Right cardiac atrium (tissue), 5 donors: Measurements from ENCODE around the gene CDK14. TPM values are rescaled to one million over a fixed set of nuclear protein-coding genes. Genes with fewer than 3 reads are reported as not detected.
A peak's percentile ranks its signal among the peaks of the same experiment; 100 is the strongest.

ENCODE experiments used
- ATAC-seq, 2 donors: fragments of 200-7000 bp; cut with Tn5 transposase; one replicate each; pipeline versions ENCODE4 v1.8.0 to v1.9.1; 2020; ENCODE audit warnings: moderate library complexity in 2 of 2, mild to moderate bottlenecking in 1 of 2
- DNase-seq, 3 donors: peaks; one replicate each; pipeline ENCODE4 v3.0.0-alpha.2; 2020
- H3K27ac ChIP-seq: one replicate; pipeline ENCODE4 v1.5.1; 2013; ENCODE audit warnings: mild to moderate bottlenecking, low read length, control low read depth, moderate library complexity
- H3K27me3 ChIP-seq: one replicate; pipeline ENCODE4 v1.6.1; 2013; ENCODE audit not compliant: control insufficient read depth, insufficient read depth
- H3K4me1 ChIP-seq: one replicate; pipeline ENCODE4 v1.6.1; 2013; ENCODE audit warnings: low read length; ENCODE audit not compliant: control insufficient read depth, insufficient read depth
- H3K4me3 ChIP-seq: one replicate; pipeline ENCODE4 v1.5.1; 2013; ENCODE audit warnings: low read length, control low read depth
- H3K9me3 ChIP-seq: one replicate; pipeline ENCODE4 v1.6.1; 2013; ENCODE audit warnings: low read length; ENCODE audit not compliant: control insufficient read depth
- WGBS: extraction: QIAGEN DNeasy Blood & Tissue Kit; methylation state at CpG from one replicate; pipeline ENCODE4 v1.1.7; 2013; 5-methylcytosine and 5-hydroxymethylcytosine counted together
- intact Hi-C, 4 donors: fragments of 100-400 bp; cut with DNase I; formaldehyde crosslinking; loops; one replicate each; pipeline versions ENCODE4 v1.11.0 to v1.14.0; 2022 to 2023
- polyA plus RNA-seq: library from polyadenylated mRNA; stranded (reverse); fragments of 200-250 nt; gene quantifications from one replicate; pipeline ENCODE4 v1.2.3, GENCODE V29; 2013
- total RNA-seq, 4 donors: library from RNA; stranded (reverse); fragmentation: NEBNext Ultra II Directional; extraction: Animal tissue kit (Norgen Biotek cat#: 25700); gene quantifications; one replicate each; pipeline ENCODE4 v1.2.1, GENCODE V29; 2021
- donor health status: healthy with polysubstance abuse.
- donor health status: DM: no; HTN: yes; CAD: no.
- donor health status: DM: no; HTN: no; CAD: no.
- donor health status: DM: no; HTN: yes; CAD: no; lungs with severe emphysema.
- donor health status: DM: yes; HTN: yes; CAD: no.

The CDK14 gene
- total and polyA plus RNA-seq, 5 donors = 10.7 to 93.1 (median 59.6) TPM

DNA sequence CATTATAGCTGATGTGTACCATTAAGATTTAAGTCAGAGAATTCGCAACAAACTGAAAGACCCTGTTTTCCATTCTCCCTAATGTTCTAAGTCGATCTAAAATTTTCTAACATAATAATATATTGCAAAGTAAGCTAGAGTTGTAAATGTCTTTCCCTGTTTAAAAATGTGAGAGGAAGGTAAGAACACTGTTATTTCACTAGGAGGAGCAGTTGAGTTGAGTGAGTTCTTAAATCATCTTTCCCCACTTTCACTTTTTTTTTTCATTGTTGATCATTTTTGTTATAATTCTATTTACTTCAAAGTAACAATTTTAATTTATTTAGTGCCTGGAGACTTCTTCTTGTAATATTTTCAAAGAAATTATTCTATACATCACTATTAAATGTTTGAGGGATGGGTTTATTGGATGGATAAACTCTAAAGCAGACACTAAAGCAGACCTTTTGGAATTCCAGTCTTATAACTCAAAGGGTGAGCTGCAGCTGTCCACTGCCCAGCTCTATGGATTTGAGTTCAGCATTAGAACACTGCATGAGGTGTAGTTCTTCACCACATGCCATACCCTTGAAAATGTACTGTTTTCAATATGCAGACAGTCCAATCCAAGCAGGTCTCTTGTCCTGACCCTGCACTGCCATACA lies 486.9 kb downstream of the CDK14 start:
- WGBS = 47% methylated on average over 2 of the region's 2 CpGs
- intact Hi-C loops = loop anchor here (10.0 kb wide), 3 partner anchors 182 to 702 kb away; partner anchors contain the start of gene FZD1 (in 2 of the 4)
- ATAC-seq = no peak

DNA sequence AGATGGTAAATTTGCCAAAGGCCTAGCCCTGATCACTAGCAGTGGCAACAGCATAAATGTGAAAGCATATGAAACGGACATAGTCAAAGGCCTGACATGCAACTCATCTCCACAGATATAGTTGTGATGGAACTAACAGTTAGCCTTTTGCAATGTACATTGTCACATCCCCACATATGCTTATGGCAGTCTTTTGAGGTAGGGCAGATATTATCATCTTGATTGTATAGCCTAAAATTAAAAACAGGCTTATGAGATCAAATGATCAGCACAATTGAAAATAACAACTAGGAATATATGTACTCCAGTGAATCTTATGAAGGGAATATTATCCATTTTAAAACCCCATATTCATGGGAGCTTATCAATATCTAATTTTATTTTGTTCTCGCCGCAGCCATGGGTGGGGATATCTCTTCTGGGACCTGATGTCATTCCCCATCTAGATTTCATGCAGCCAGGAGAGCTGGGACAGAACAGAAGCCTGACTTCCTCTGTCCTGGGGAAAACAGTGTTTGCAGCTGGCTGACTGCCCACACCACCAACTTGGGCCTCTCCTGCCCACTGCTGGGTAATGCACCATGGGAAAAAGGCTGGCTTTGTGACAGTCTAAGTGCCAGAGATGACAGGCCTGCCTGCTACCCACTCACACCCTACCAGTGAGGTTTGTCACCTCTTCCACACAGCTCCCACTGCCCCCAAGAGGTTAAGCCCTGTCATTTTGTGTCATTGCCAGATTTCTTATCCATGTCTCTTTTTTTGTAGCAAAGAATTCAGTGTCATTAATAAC lies 487.9 kb downstream of the CDK14 start:
- DNase-seq (peak; percentile 63 to 87 (median 84)), ATAC-seq (peak; percentile 93 to 94)
- intact Hi-C loops = loop anchor here (10.0 kb wide), 3 partner anchors 181 to 701 kb away; partner anchors contain the start of gene FZD1 (in 2 of the 4)
- Histone ChIP-seq H3K9me3 (no peaks in the 10 kb centered on the region), H3K27ac (peak overlapping the region; percentile 66), H3K4me3 (no peak overlapping the region), H3K27me3 (no peaks in the 10 kb centered on the region), H3K4me1 (peaks cover 4% of the 10 kb centered on the region)
- 37% methylated on average over 3 of the region's 3 CpGs for WGBS

More for the DNA sequence above, 486.9 kb downstream of the CDK14 start:
- no peaks in the 10 kb centered on the region for H3K9me3 ChIP-seq
- H3K27me3 ChIP-seq = no peaks in the 10 kb centered on the region
- H3K27ac ChIP-seq = no peak overlapping the region
- H3K4me1 ChIP-seq = peaks cover 4% of the 10 kb centered on the region
- no peak overlapping the region for H3K4me3 ChIP-seq
- peak in 1 of 3 donors; percentile 8 for DNase-seq

DNA sequence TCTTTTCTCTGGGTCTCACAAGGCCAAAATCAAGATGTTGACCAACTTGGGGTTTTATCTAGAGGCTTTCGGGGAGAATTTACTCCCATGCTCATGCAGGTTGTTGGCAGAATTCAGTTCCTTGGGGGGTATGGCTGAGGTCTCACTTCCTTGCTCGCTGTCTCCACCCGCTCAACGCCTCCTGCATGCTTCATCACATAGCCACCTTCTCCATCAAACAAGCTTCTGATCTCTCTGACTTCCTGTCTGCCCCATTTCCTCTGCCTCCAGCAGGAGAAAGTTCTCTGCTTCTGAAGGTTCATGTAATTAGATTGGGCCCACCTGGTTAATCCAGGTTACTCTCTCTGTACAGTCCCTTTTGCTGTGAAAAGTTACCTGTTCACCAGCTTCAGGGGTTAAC lies 489.1 kb downstream of the CDK14 start:
- 85% methylated on average over 4 of the region's 4 CpGs for WGBS
- intact Hi-C loops = loop anchor here (5.0 to 10.0 kb wide), 4 partner anchors 180 to 700 kb away; partner anchors contain the start of gene FZD1 (in 2 of the 4)
- no peak overlapping the region for H3K4me3 ChIP-seq
- no peaks in the 10 kb centered on the region for H3K27me3 ChIP-seq
- peaks cover 4% of the 10 kb centered on the region for H3K4me1 ChIP-seq
- no peak for ATAC-seq
- DNase-seq = no peak
- peak overlapping the region; percentile 35 for H3K27ac ChIP-seq
- no peaks in the 10 kb centered on the region for H3K9me3 ChIP-seq

DNA sequence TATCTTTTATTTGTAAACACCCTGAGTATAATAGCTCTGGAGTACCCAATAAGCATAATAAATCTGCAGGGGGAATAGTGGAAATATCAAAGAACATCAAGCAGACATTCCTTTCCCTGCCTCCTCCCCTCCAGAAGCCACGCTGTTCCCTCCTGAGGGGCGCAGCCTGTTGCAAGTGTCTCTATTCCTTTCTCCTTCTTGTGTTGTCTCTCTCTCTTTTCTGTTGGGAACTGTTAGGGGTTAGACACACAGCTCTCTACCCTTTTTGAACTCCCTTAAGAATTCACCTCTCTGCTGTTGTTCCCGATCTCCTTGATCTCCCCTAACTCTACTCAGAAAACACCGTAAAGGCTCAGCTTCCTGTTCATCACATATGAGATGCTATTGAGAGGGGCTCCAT lies 490.1 kb downstream of the CDK14 start:
- no peaks in the 10 kb centered on the region for H3K9me3 ChIP-seq
- H3K27me3 ChIP-seq = no peaks in the 10 kb centered on the region
- DNase-seq (no peak), ATAC-seq (no peak)
- H3K27ac ChIP-seq = no peak overlapping the region
- peaks cover 4% of the 10 kb centered on the region for H3K4me1 ChIP-seq
- WGBS = 82% methylated on average over 4 of the region's 4 CpGs
- H3K4me3 ChIP-seq = no peak overlapping the region
- intact Hi-C loops = loop anchor here (5.0 to 10.0 kb wide), 4 partner anchors 179 to 699 kb away; partner anchors contain the start of gene FZD1 (in 2 of the 4)

DNA sequence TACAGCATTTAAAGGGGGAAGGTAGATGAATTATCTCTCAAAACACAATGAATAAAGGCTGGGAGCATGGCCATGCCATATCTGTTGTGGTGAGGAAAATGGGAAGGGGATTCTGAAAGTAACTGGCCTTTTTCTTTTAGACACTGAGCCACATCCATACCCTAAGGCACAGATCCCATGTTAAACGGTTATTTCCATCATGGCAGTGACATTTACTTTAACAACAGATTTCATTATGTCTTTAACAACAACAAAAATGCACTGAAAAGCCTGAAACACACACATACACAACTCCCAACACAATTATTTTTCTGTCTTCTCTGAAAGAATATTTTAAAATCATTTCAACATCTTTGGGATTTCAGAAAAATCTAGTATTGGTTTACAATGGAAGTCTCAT lies 492.0 kb downstream of the CDK14 start:
- Histone ChIP-seq H3K27ac (no peak overlapping the region), H3K4me3 (no peak overlapping the region), H3K27me3 (no peaks in the 10 kb centered on the region), H3K4me1 (peaks cover 4% of the 10 kb centered on the region), H3K9me3 (no peaks in the 10 kb centered on the region)
- WGBS = 78% methylated on average over 1 of the region's 1 CpG
- intact Hi-C loops = loop anchor here (5.0 to 10.0 kb wide), 4 partner anchors 177 to 697 kb away; partner anchors contain the start of gene FZD1 (in 2 of the 4)
- ATAC-seq (no peak), DNase-seq (no peak)

DNA sequence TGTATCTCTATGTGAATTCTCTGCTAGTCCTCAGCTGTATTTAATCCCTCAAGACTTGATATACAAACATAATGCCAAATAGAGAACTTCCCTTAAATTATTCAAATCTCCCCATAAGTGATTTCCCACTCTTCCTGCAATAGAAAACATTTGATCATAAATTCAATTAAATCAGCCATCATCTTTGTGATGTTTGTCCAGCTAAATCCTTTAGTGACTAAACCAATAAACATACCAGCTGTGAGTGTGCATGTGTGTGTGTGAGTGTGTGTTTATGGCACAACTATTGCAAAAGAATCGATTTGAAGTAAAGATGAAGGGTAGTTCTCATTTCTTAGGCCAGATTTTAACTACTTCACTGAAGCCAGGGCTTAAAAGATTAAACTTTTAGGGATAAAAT lies 492.6 kb downstream of the CDK14 start:
- Histone ChIP-seq H3K9me3 (no peaks in the 10 kb centered on the region), H3K27ac (no peak overlapping the region), H3K4me3 (no peak overlapping the region), H3K4me1 (peaks cover 4% of the 10 kb centered on the region), H3K27me3 (no peaks in the 10 kb centered on the region)
- intact Hi-C loops = loop anchor here (5.0 to 10.0 kb wide), 4 partner anchors 176 to 696 kb away; partner anchors contain the start of gene FZD1 (in 2 of the 4)
- no peak for DNase-seq
- 63% methylated on average over 1 of the region's 1 CpG for WGBS
- no peak for ATAC-seq

DNA sequence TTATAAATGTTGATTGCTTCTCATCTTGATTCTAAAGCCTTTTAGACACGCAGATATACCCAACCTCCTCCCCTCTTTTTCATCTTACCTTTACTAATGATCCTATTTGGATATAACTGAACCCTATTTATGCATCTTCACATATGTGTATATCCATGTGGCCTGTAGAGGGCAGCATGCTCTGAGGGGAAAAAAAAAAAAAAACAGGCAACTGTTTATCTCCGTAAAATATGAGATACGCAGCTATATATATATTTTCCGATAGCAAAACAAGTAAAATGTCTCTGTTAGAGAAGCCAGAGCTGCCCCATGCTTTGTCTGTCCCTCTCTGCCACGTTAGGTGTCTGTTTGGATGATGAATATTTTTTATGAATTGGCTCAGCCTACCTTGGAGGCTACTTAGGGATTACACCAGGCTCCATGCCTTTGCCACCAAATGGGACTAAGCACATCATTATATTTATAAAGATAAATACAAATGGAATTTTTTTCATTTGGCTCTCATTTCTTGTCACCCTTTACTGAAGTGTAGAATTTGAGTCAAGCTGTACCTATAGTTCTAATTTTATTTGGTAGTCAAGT lies 493.4 kb downstream of the CDK14 start:
- Histone ChIP-seq H3K27ac (peak overlapping the region; percentile 67), H3K4me3 (peak overlapping the region; percentile 69), H3K27me3 (no peaks in the 10 kb centered on the region), H3K9me3 (no peaks in the 10 kb centered on the region), H3K4me1 (peaks cover 2% of the 10 kb centered on the region)
- DNase-seq = no peak
- peak; percentile 46 to 62 for ATAC-seq
- intact Hi-C loops = loop anchor here (5.0 to 10.0 kb wide), 4 partner anchors 175 to 695 kb away; partner anchors contain the start of gene FZD1 (in 2 of the 4)
- 5% methylated on average over 5 of the region's 5 CpGs for WGBS

DNA sequence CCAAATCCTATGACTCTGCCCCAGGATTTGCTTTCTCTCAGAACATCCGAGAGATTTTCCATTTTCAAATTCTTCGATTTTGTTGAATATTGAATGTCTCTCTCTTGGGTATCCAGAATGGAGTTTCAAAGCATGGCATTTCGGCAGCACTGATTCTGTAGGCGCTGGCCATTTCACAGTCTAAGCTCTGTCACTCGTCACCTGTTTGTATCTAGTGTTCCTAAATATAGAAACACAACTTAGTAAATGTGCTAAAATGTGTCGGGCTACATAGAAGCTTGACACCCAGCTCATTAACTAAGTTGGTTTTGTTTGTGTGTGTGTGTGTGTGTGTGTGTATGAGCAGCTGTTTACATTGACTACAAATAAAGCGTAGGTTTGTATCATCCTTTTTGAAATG lies 494.6 kb downstream of the CDK14 start:
- Histone ChIP-seq H3K4me3 (no peak overlapping the region), H3K9me3 (no peaks in the 10 kb centered on the region)
- WGBS = 66% methylated on average over 7 of the region's 7 CpGs

DNA sequence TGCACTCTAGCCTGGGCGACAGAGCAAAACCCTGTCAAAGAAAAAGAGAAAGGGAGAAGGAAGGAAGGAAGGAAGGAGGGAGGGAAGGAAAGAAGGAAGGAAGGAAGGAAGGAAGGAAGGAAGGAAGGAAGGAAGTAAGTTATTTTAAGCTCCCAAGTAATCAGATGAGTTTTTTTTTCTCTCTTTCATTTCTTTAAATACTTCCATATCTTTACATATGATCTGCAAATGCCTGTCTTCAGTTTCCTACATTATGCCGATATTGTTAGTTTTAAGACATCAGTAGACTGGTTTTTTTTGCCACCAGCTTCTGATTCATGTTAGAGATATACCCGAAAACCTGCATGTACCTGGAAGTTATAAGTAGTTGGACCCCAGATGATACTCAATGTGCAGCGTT lies 495.5 kb downstream of the CDK14 start:
- H3K4me1 ChIP-seq = no peaks in the 10 kb centered on the region
- ATAC-seq (no peak), DNase-seq (no peak)
- WGBS = 81% methylated on average over 4 of the region's 4 CpGs
- intact Hi-C loops = no loop called here
- H3K9me3 ChIP-seq = no peaks in the 10 kb centered on the region
- H3K27me3 ChIP-seq = no peaks in the 10 kb centered on the region
- H3K27ac ChIP-seq = no peak overlapping the region
- H3K4me3 ChIP-seq = no peak overlapping the region

More for the DNA sequence above, 494.6 kb downstream of the CDK14 start:
- intact Hi-C loops = no loop called here
- DNase-seq (no peak), ATAC-seq (peak; percentile 60 to 76)
- Histone ChIP-seq H3K4me1 (no peaks in the 10 kb centered on the region), H3K27me3 (no peaks in the 10 kb centered on the region), H3K27ac (no peak overlapping the region)

DNA sequence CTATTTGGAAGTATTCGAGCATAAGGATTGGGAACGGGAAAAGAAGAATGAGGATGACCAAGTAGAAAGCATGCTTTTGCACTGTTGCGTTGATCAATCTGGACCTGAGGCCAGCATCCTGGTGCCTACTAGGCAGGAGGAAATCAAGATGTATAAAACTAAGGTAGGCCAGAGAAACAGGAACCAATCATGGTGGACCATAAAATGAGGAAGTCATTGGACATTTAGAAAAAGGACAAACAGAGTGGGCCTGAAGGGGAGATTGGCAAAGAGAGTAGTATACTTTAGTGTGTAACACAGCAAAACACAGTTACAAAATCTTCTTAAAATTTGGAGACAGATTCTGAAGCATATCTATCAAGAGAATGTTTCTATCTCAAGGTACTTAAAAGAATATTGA lies 497.1 kb downstream of the CDK14 start:
- DNase-seq (no peak), ATAC-seq (no peak)
- intact Hi-C loops = no loop called here
- Histone ChIP-seq H3K9me3 (no peaks in the 10 kb centered on the region), H3K27ac (no peak overlapping the region), H3K4me1 (no peaks in the 10 kb centered on the region), H3K27me3 (no peaks in the 10 kb centered on the region), H3K4me3 (no peak overlapping the region)
- 98% methylated on average over 3 of the region's 3 CpGs for WGBS

DNA sequence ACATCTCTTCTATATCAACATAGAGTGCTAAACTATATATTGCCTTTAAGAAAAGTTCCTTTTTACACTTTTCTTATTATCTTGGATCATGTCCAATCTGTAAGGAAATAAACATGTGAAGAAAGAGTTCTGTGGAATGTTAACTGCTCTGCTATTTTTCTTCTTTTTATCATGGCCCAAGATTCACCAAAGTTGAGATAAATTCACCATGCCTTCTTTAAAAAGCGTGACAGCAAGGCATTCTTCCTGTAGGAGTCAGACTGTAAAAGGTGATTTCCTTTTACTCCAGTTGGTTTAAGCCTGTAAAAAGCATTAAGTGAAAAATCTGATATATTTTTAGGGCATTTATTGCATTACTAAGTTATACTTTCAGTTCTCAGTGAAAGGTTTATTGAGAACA lies 502.4 kb downstream of the CDK14 start:
- Histone ChIP-seq H3K27me3 (no peaks in the 10 kb centered on the region), H3K9me3 (no peaks in the 10 kb centered on the region), H3K27ac (no peak overlapping the region), H3K4me1 (no peaks in the 10 kb centered on the region), H3K4me3 (no peak overlapping the region)
- intact Hi-C loops = no loop called here
- WGBS = 71% methylated on average over 1 of the region's 1 CpG
- DNase-seq (no peak), ATAC-seq (no peak)
